H1 (cell line): ENCODE results near the gene TIGD6. TPM values are rescaled to one million over a fixed set of nuclear protein-coding genes. Genes with fewer than 3 reads are reported as not detected.

Experiments used
- CTCF ChIA-PET: fragments of 300-600 bp; sonication (Branson Sonifier 250); formaldehyde crosslinking; loops from one replicate; lab custom pipeline; 2021; ENCODE audit not compliant: partially characterized antibody; lab: Charles Lee
- POLR2A ChIA-PET: fragments of 300-600 bp; sonication (Branson Sonifier 250); formaldehyde crosslinking; loops from one replicate; lab custom pipeline; 2021; ENCODE audit warnings: inconsistent platforms; ENCODE audit not compliant: partially characterized antibody; lab: Charles Lee
- DNase-seq, 2 experiments: peaks; one replicate each; pipeline versions ENCODE4 v3.0.0 to v3.0.0-alpha.2; 2010 to 2022; ENCODE audit warnings: low spot score in 2 of 2, low read depth in 1 of 2, mixed read lengths in 1 of 2
- FAIRE-seq: peaks from 2 replicates; lab custom pipeline; 2011; peaks lifted over from hg19 to GRCh38; lab: Jason Lieb, UNC
- H2AFZ ChIP-seq: 2 replicates; pipeline ENCODE4 v1.8.1; 2012; ENCODE audit warnings: low read length, inconsistent platforms
- H2AK5ac ChIP-seq: 2 replicates; pipeline ENCODE4 v1.6.1; 2013; ENCODE audit warnings: low read depth, low read length
- H2BK120ac ChIP-seq: replicated peaks from 2 replicates; pipeline ENCODE3; 2013; ENCODE audit warnings: low read depth, low read length, inconsistent platforms
- H2BK12ac ChIP-seq: 2 replicates; pipeline ENCODE4 v1.6.1; 2013; ENCODE audit warnings: low read depth, low read length
- H2BK15ac ChIP-seq: 2 replicates; pipeline ENCODE4 v1.6.1; 2013; ENCODE audit warnings: low read length
- H2BK20ac ChIP-seq: 2 replicates; pipeline ENCODE4 v1.6.1; 2013; ENCODE audit warnings: low read length
- H2BK5ac ChIP-seq: 2 replicates; pipeline ENCODE4 v1.6.1; 2013; ENCODE audit warnings: low read depth, low read length
- H3K14ac ChIP-seq: 2 replicates; pipeline ENCODE4 v1.6.1; 2013; ENCODE audit warnings: inconsistent platforms; ENCODE audit not compliant: insufficient read length
- H3K18ac ChIP-seq: 2 replicates; pipeline ENCODE4 v1.6.1; 2013; ENCODE audit warnings: low read length; ENCODE audit errors: extremely low read depth
- H3K23ac ChIP-seq: 2 replicates; pipeline ENCODE4 v1.6.1; 2013; ENCODE audit warnings: inconsistent platforms; ENCODE audit not compliant: insufficient read length
- H3K23me2 ChIP-seq: 2 replicates; pipeline ENCODE4 v1.6.1; 2013; ENCODE audit warnings: low read depth, low read length
- H3K27ac ChIP-seq: 2 replicates; pipeline ENCODE4 v1.6.1; 2011; ENCODE audit warnings: low read depth, low read length, inconsistent platforms
- H3K27me3 ChIP-seq, 4 experiments: replicated peaks in 1 of 4; 1 replicate in 1 of 4; 2 replicates in 3 of 4; pipeline versions ENCODE4 v1.6.1 to v1.8.1; 2011 to 2013; ENCODE audit warnings: low read length in 3 of 4, mild to moderate bottlenecking in 3 of 4, inconsistent platforms in 2 of 4, mixed read lengths in 2 of 4, moderate library complexity in 1 of 4; ENCODE audit not compliant: control insufficient read depth in 3 of 4, insufficient read depth in 3 of 4; ENCODE audit errors: extremely low read depth in 1 of 4
- H3K36me3 ChIP-seq, 4 experiments: 2 replicates each; pipeline versions ENCODE4 v1.6.1 to v1.8.1; 2011 to 2013; ENCODE audit warnings: mild to moderate bottlenecking in 4 of 4, low read length in 3 of 4, moderate library complexity in 2 of 4, control low read depth in 1 of 4, inconsistent platforms in 1 of 4; ENCODE audit not compliant: insufficient read depth in 4 of 4, control insufficient read depth in 2 of 4
- H3K4ac ChIP-seq: replicated peaks from 2 replicates; pipeline ENCODE3; 2013; ENCODE audit warnings: low read length, low read depth, mixed read lengths, inconsistent platforms; ENCODE audit not compliant: insufficient read length
- H3K4me1 ChIP-seq, 4 experiments: replicated peaks in 1 of 4; 1 replicate in 1 of 4; 2 replicates in 3 of 4; pipeline versions ENCODE4 v1.6.1 to v1.8.1; 2011 to 2013; ENCODE audit warnings: low read length in 3 of 4, inconsistent platforms in 2 of 4, mixed read lengths in 1 of 4; ENCODE audit not compliant: insufficient read depth in 4 of 4, control insufficient read depth in 3 of 4
- H3K4me2 ChIP-seq, 2 experiments: 2 replicates each; pipeline versions ENCODE4 v1.6.1 to v1.8.1; 2011 to 2013; ENCODE audit warnings: low read depth in 2 of 2, low read length in 2 of 2, control low read depth in 1 of 2, inconsistent platforms in 1 of 2, mild to moderate bottlenecking in 1 of 2; ENCODE audit not compliant: insufficient read depth in 1 of 2
- H3K4me3 ChIP-seq, 4 experiments: fragments of 200-600, 300-600 bp in 1 of 4; sonication (generic), shearing (Covaris generic), sonication (Bioruptor Twin) in 1 of 4; 2 replicates each; pipeline versions ENCODE4 v1.5.1 to v1.8.1; 2011 to 2016; ENCODE audit warnings: low read length in 4 of 4, low read depth in 3 of 4, control low read depth in 2 of 4, inconsistent platforms in 2 of 4, mild to moderate bottlenecking in 2 of 4, mixed read lengths in 1 of 4, moderate library complexity in 1 of 4; ENCODE audit not compliant: insufficient read depth in 2 of 4; ENCODE audit errors: extremely low read depth in 1 of 4
- H3K56ac ChIP-seq: replicated peaks from 2 replicates; pipeline ENCODE3; 2013; ENCODE audit warnings: low read depth, mild to moderate bottlenecking, mixed read lengths, low read length, inconsistent platforms; ENCODE audit not compliant: insufficient read length
- H3K79me1 ChIP-seq: 2 replicates; pipeline ENCODE4 v1.6.1; 2013; ENCODE audit warnings: low read depth, low read length, control low read depth
- H3K79me2 ChIP-seq, 2 experiments: 2 replicates each; pipeline versions ENCODE4 v1.6.1 to v1.8.1; 2012 to 2013; ENCODE audit warnings: low read length in 2 of 2, mild to moderate bottlenecking in 2 of 2, inconsistent platforms in 1 of 2; ENCODE audit not compliant: insufficient read depth in 2 of 2, control insufficient read depth in 1 of 2
- H3K9ac ChIP-seq, 4 experiments: replicated peaks in 1 of 4; 1 replicate in 1 of 4; 2 replicates in 3 of 4; pipeline versions ENCODE4 v1.6.1 to v1.8.1; 2011 to 2013; ENCODE audit warnings: low read depth in 3 of 4, low read length in 3 of 4, control low read depth in 2 of 4, mild to moderate bottlenecking in 2 of 4, moderate library complexity in 2 of 4, inconsistent platforms in 1 of 4; ENCODE audit errors: extremely low read depth in 1 of 4
- H3K9me3 ChIP-seq, 2 experiments: 2 replicates each; pipeline versions ENCODE4 v1.6.1 to v1.8.1; 2012 to 2013; ENCODE audit warnings: mild to moderate bottlenecking in 2 of 2, moderate library complexity in 2 of 2, control low read depth in 1 of 2, inconsistent platforms in 1 of 2, low read depth in 1 of 2, low read length in 1 of 2, mixed read lengths in 1 of 2; ENCODE audit not compliant: insufficient read depth in 2 of 2
- H4K20me1 ChIP-seq, 2 experiments: replicated peaks in 1 of 2; 2 replicates each; pipeline versions ENCODE3 to v1.8.1; 2011 to 2013; ENCODE audit warnings: inconsistent platforms in 2 of 2, low read length in 2 of 2, mild to moderate bottlenecking in 1 of 2; ENCODE audit not compliant: insufficient read depth in 2 of 2, control insufficient read depth in 1 of 2
- H4K5ac ChIP-seq: 2 replicates; pipeline ENCODE4 v1.6.1; 2013; ENCODE audit warnings: low read length, low read depth, mixed read lengths, inconsistent platforms; ENCODE audit not compliant: insufficient read length
- H4K8ac ChIP-seq: 2 replicates; pipeline ENCODE4 v1.8.0; 2013; ENCODE audit warnings: mild to moderate bottlenecking, moderate library complexity, low read length, inconsistent platforms; ENCODE audit not compliant: insufficient read depth; ENCODE audit errors: extremely low read depth
- H4K91ac ChIP-seq: replicated peaks from 2 replicates; pipeline ENCODE3; 2013; ENCODE audit warnings: low read length, mixed read lengths, inconsistent platforms; ENCODE audit not compliant: insufficient read length
- JUND ChIP-seq: IDR thresholded peaks from 2 replicates; pipeline ENCODE4 v1.6.1; 2011; ENCODE audit warnings: mild to moderate bottlenecking, improper control_type of control experiment, low read length
- NRF1 ChIP-seq: IDR thresholded peaks from 2 replicates; pipeline ENCODE4 v1.6.1; 2011; ENCODE audit warnings: mild to moderate bottlenecking, low read depth, low read length, improper control_type of control experiment
- SIN3A ChIP-seq, 2 experiments: IDR thresholded peaks in 1 of 2; conservative IDR thresholded peaks in 1 of 2; 2 replicates each; pipeline ENCODE4 v1.6.1; 2011 to 2012; ENCODE audit warnings: low read length in 2 of 2, improper control_type of control experiment in 1 of 2, low read depth in 1 of 2, mild to moderate bottlenecking in 1 of 2
- WGBS, 2 experiments: shearing (Covaris generic) in 1 of 2; methylation state at CpG; one replicate each; pipeline versions ENCODE4 v1.1.6 to v1.1.7; 2013 to 2015; ENCODE audit warnings: low lambda C conversion rate in 2 of 2, mixed read lengths in 2 of 2, inconsistent platforms in 1 of 2, low coverage in 1 of 2, missing lambda C conversion rate in 1 of 2; ENCODE audit not compliant: insufficient replicate concordance in 2 of 2, insufficient coverage in 1 of 2, insufficient read length in 1 of 2; ENCODE audit errors: extremely low coverage in 1 of 2, missing lambda C conversion rate in 1 of 2; 5-methylcytosine and 5-hydroxymethylcytosine counted together
- polyA plus RNA-seq, 7 experiments: library from polyadenylated mRNA; depleted of rRNA in 3 of 7; stranded (reverse) in 5 of 7; unstranded in 2 of 7; fragments of >200 nt in 5 of 7; fragments of 200-250 nt in 2 of 7; gene quantifications; 1 replicate in 5 of 7; 2 replicates in 1 of 7; 4 replicates in 1 of 7; pipeline versions ENCODE4 v1.2.1 to v1.2.3, GENCODE V29; 2011 to 2013; ENCODE audit warnings: missing spikeins in 2 of 7, mixed read lengths in 2 of 7
- total RNA-seq: library from RNA; stranded (reverse); fragmentation: NEBNext Ultra II Directional; extraction: Animal tissue kit (Norgen Biotek cat#: 25700); gene quantifications from 2 replicates; pipeline ENCODE4 v1.2.1, GENCODE V29; 2021

The TIGD6 gene
- total and polyA plus RNA-seq, 2 of the 8 experiments (the other 6 are each of a cell fraction or from before 2014, with no cell fraction given): 1.3 to 2.4 TPM

- H3K9ac ChIP-seq: no peak overlapping the region
Measured at GRCh38 chr5:149957855-149958254, 42.6 kb downstream of the TIGD6 start.

More at GRCh38 chr5:149957855-149958254, 42.6 kb downstream of the TIGD6 start:
- Histone ChIP-seq H4K5ac (no peak overlapping the region), H3K79me2 (no peaks in the 10 kb centered on the region), H3K4me3 (no peak overlapping the region), H3K4me1 (peaks cover 0 to 8% (median 5%) of the 10 kb centered on the region in 4 experiments; a peak in 4 of 7 replicates), H3K23ac (no peak overlapping the region), H3K4ac (no peak overlapping the region), H2AFZ (0 out of 2 replicates have a peak overlapping the region, but pooled peaks have one; percentile 34), H4K20me1 (peaks cover 0 to 2% of the 10 kb centered on the region in 2 experiments), H3K4me2 (no peak overlapping the region), H3K9me3 (no peaks in the 10 kb centered on the region), H3K18ac (no peak overlapping the region), H3K23me2 (peaks cover 9% of the 10 kb centered on the region), H2BK120ac (no peak overlapping the region), H3K27ac (no peak overlapping the region), H2AK5ac (no peak overlapping the region), H2BK20ac (no peak overlapping the region), H3K79me1 (no peaks in the 10 kb centered on the region), H3K14ac (no peak overlapping the region), H3K27me3 (peaks cover 0 to 5% (median 1%) of the 10 kb centered on the region in 4 experiments; a peak in 3 of 7 replicates), H2BK12ac (no peak overlapping the region), H2BK5ac (no peak overlapping the region), H4K8ac (no peak overlapping the region), H3K36me3 (no peaks in the 10 kb centered on the region), H4K91ac (no peak overlapping the region), H2BK15ac (no peak overlapping the region), H3K56ac (no peak overlapping the region)
- no peak for FAIRE-seq
- ChIA-PET CTCF (interaction anchor here (0.7 to 8.5 kb wide), 12 partner anchors 9 to 305 kb away, joined by 3 to 112 read pairs (median 6); partner anchors contain the start of gene PDE6A), POLR2A (no interaction called here)
- TF ChIP-seq JUND: no peak
- no peak for TF ChIP-seq SIN3A (conservative IDR thresholded peaks at IDR 0.05 in 1 of 2, IDR thresholded peaks at IDR 0.05 in 1 of 2; ENCODE audit: low read depth in 1 of 2, low read length in 2 of 2)
- TF ChIP-seq NRF1: no peak
- no peak for DNase-seq
- WGBS, 2 experiments: 88% methylated on average over 4 of the region's 4 CpGs; no CpG with 5 or more reads in 1 of the 2 experiments
